Colonic mucosa (tissue), 4 donors: Measurements from ENCODE around the gene TSPAN3. TPM values are rescaled to one million over a fixed set of nuclear protein-coding genes. Genes with fewer than 3 reads are reported as not detected.

ENCODE experiments used
- DNase-seq: peaks from one replicate; pipeline ENCODE4 v3.0.0-alpha.2; 2020
- H3K27ac ChIP-seq: fragments of 200-600 bp; one replicate; pipeline ENCODE4 v1.8.0; 2021
- H3K27me3 ChIP-seq: fragments of 200-600 bp; one replicate; pipeline ENCODE4 v1.8.0; 2021
- H3K36me3 ChIP-seq: fragments of 200-600 bp; one replicate; pipeline ENCODE4 v1.8.0; 2021
- H3K4me1 ChIP-seq: fragments of 200-600 bp; one replicate; pipeline ENCODE4 v1.8.0; 2021; ENCODE audit warnings: mild to moderate bottlenecking
- H3K4me3 ChIP-seq: fragments of 200-600 bp; one replicate; pipeline ENCODE4 v1.8.0; 2021
- H3K9ac ChIP-seq, 2 donors: one replicate each; pipeline ENCODE4 v1.7.0; 2013; ENCODE audit warnings: control low read depth in 2 of 2, low read depth in 2 of 2, low read length in 2 of 2
- H3K9me3 ChIP-seq: fragments of 200-600 bp; one replicate; pipeline ENCODE4 v1.8.0; 2021
- CTCF ChIP-seq: fragments of 200-600 bp; IDR thresholded peaks from one replicate; pipeline ENCODE4 v1.8.0; 2022; ENCODE audit warnings: antibody characterized with exemption, mild to moderate bottlenecking
- intact Hi-C: fragments of 100-400 bp; cut with DNase I; formaldehyde crosslinking; loops from one replicate; pipeline ENCODE4 v1.14.1; 2022
- total RNA-seq, 2 donors: library from RNA; stranded (reverse); fragmentation: NEBNext Ultra II Directional in 1 of 2; extraction: Animal tissue kit (Norgen Biotek cat#: 25700) in 1 of 2; gene quantifications; one replicate each; pipeline ENCODE4 v1.2.1, GENCODE V29; 2021
- donor health status: healthy.
- donor health status: DM: no; HTN: no; CAD: no.
- donor health status: DM: no; HTN: no; CAD: no.

Gene TSPAN3
- total RNA-seq, 2 donors from 2014 or later: 594 to 841 TPM

- H3K9me3 ChIP-seq: no peaks in the 10 kb centered on the region
- no peak for TF ChIP-seq CTCF
- H3K36me3 ChIP-seq: no peaks in the 10 kb centered on the region
- no peak overlapping the region for H3K27ac ChIP-seq
- no peak overlapping the region for H3K9ac ChIP-seq
- H3K27me3 ChIP-seq: no peaks in the 10 kb centered on the region
- H3K4me3 ChIP-seq: no peak overlapping the region
- no peak for DNase-seq
- intact Hi-C loops: no loop called here
- H3K4me1 ChIP-seq: no peaks in the 10 kb centered on the region
Observed at GRCh38 chr15:77053709-77054108, 17.2 kb downstream of the TSPAN3 start.

- intact Hi-C loops: no loop called here
- no peak for DNase-seq
Observed at GRCh38 chr15:77052556-77052955, 18.4 kb downstream of the TSPAN3 start.

GRCh38 chr15:77048135-77048876, 22.6 kb downstream of the TSPAN3 start:
- intact Hi-C loops: no loop called here
- no peak overlapping the region for H3K9ac ChIP-seq

More at GRCh38 chr15:77052556-77052955, 18.4 kb downstream of the TSPAN3 start:
- Histone ChIP-seq H3K4me3 (no peak overlapping the region), H3K27me3 (no peaks in the 10 kb centered on the region), H3K27ac (no peak overlapping the region), H3K9ac (no peak overlapping the region), H3K4me1 (no peaks in the 10 kb centered on the region), H3K9me3 (no peaks in the 10 kb centered on the region), H3K36me3 (no peaks in the 10 kb centered on the region)
- TF ChIP-seq CTCF: no peak

GRCh38 chr15:77046704-77047412, 24.1 kb downstream of the TSPAN3 start:
- Histone ChIP-seq H3K9ac (no peak overlapping the region), H3K27me3 (no peaks in the 10 kb centered on the region), H3K4me1 (no peaks in the 10 kb centered on the region), H3K36me3 (no peaks in the 10 kb centered on the region), H3K27ac (no peak overlapping the region), H3K4me3 (no peak overlapping the region), H3K9me3 (no peaks in the 10 kb centered on the region)
- no peak for TF ChIP-seq CTCF
- no peak for DNase-seq
- intact Hi-C loops: no loop called here

More at GRCh38 chr15:77048135-77048876, 22.6 kb downstream of the TSPAN3 start:
- Histone ChIP-seq H3K27me3 (no peaks in the 10 kb centered on the region), H3K4me1 (no peaks in the 10 kb centered on the region), H3K9me3 (no peaks in the 10 kb centered on the region), H3K4me3 (no peak overlapping the region), H3K27ac (no peak overlapping the region), H3K36me3 (no peaks in the 10 kb centered on the region)
- DNase-seq: no peak
- no peak for TF ChIP-seq CTCF

GRCh38 chr15:77045985-77046384, 24.9 kb downstream of the TSPAN3 start:
- Histone ChIP-seq H3K4me3 (no peak overlapping the region), H3K9ac (no peak overlapping the region), H3K27me3 (no peaks in the 10 kb centered on the region), H3K36me3 (no peaks in the 10 kb centered on the region), H3K9me3 (no peaks in the 10 kb centered on the region), H3K4me1 (no peaks in the 10 kb centered on the region), H3K27ac (no peak overlapping the region)
- DNase-seq: no peak
- no peak for TF ChIP-seq CTCF
- intact Hi-C loops: no loop called here
